Measurements from ENCODE around the gene FNDC5.

Gene FNDC5

GRCh38 chr1:32897082-32898049, 26.7 kb upstream of the FNDC5 start:
- Histone ChIP-seq H3K4me1 (ENCODE audit: control insufficient read depth in 1 of 2, insufficient read depth in 2 of 2, low read length in 2 of 2) (peaks cover 5 to 13% of the 10 kb centered on the region in 2 donors), H3K27ac (ENCODE audit: low read depth, low read length) (no peak overlapping the region), H3K9me3 (ENCODE audit: control insufficient read depth in 1 of 2, low read length in 2 of 2) (no peaks in the 10 kb centered on the region), H3K36me3 (ENCODE audit: control insufficient read depth in 1 of 2, insufficient read depth in 2 of 2, low read length in 2 of 2) (peaks cover 11 to 36% of the 10 kb centered on the region in 2 donors), H3K4me3 (ENCODE audit: low read depth in 1 of 2, low read length in 2 of 2) (no peak overlapping the region), H3K27me3 (ENCODE audit: control insufficient read depth in 1 of 2, insufficient read depth in 2 of 2, low read length in 2 of 2) (peaks cover 0 to 4% of the 10 kb centered on the region in 2 donors), H3K9ac (ENCODE audit: low read depth in 1 of 2, low read length in 2 of 2) (no peak overlapping the region)

- H3K27me3 ChIP-seq (ENCODE audit: control insufficient read depth in 1 of 2, insufficient read depth in 2 of 2, low read length in 2 of 2) = peaks cover 6 to 8% of the 10 kb centered on the region in 2 donors
- no peak overlapping the region for H3K27ac ChIP-seq (ENCODE audit: low read depth, low read length)
- peaks cover 11 to 36% of the 10 kb centered on the region in 2 donors for H3K36me3 ChIP-seq (ENCODE audit: control insufficient read depth in 1 of 2, insufficient read depth in 2 of 2, low read length in 2 of 2)
- H3K4me3 ChIP-seq (ENCODE audit: low read depth in 1 of 2, low read length in 2 of 2) = no peak overlapping the region
- no peak overlapping the region for H3K9ac ChIP-seq (ENCODE audit: low read depth in 1 of 2, low read length in 2 of 2)
- H3K9me3 ChIP-seq (ENCODE audit: control insufficient read depth in 1 of 2, low read length in 2 of 2) = no peaks in the 10 kb centered on the region
- peaks cover 5 to 11% of the 10 kb centered on the region in 2 donors for H3K4me1 ChIP-seq (ENCODE audit: control insufficient read depth in 1 of 2, insufficient read depth in 2 of 2, low read length in 2 of 2)
Measured at GRCh38 chr1:32896451-32896850, 25.7 kb upstream of the FNDC5 start.

- no peak overlapping the region for H3K9ac ChIP-seq (ENCODE audit: low read depth in 1 of 2, low read length in 2 of 2)
- no peak overlapping the region for H3K27ac ChIP-seq (ENCODE audit: low read depth, low read length)
- peaks cover 11 to 36% of the 10 kb centered on the region in 2 donors for H3K36me3 ChIP-seq (ENCODE audit: control insufficient read depth in 1 of 2, insufficient read depth in 2 of 2, low read length in 2 of 2)
- H3K4me3 ChIP-seq (ENCODE audit: low read depth in 1 of 2, low read length in 2 of 2) = no peak overlapping the region
- peaks cover 5 to 7% of the 10 kb centered on the region in 2 donors for H3K4me1 ChIP-seq (ENCODE audit: control insufficient read depth in 1 of 2, insufficient read depth in 2 of 2, low read length in 2 of 2)
- no peaks in the 10 kb centered on the region for H3K9me3 ChIP-seq (ENCODE audit: control insufficient read depth in 1 of 2, low read length in 2 of 2)
- H3K27me3 ChIP-seq (ENCODE audit: control insufficient read depth in 1 of 2, insufficient read depth in 2 of 2, low read length in 2 of 2) = peaks cover 6 to 12% of the 10 kb centered on the region in 2 donors
Measured at GRCh38 chr1:32895325-32896215, 24.9 kb upstream of the FNDC5 start.

GRCh38 chr1:32894681-32895080, 24.0 kb upstream of the FNDC5 start:
- Histone ChIP-seq H3K36me3 (ENCODE audit: control insufficient read depth in 1 of 2, insufficient read depth in 2 of 2, low read length in 2 of 2) (peaks cover 11 to 36% of the 10 kb centered on the region in 2 donors), H3K9ac (ENCODE audit: low read depth in 1 of 2, low read length in 2 of 2) (no peak overlapping the region), H3K4me3 (ENCODE audit: low read depth in 1 of 2, low read length in 2 of 2) (no peak overlapping the region), H3K4me1 (ENCODE audit: control insufficient read depth in 1 of 2, insufficient read depth in 2 of 2, low read length in 2 of 2) (peaks cover 4 to 5% of the 10 kb centered on the region in 2 donors), H3K9me3 (ENCODE audit: control insufficient read depth in 1 of 2, low read length in 2 of 2) (no peaks in the 10 kb centered on the region), H3K27ac (ENCODE audit: low read depth, low read length) (no peak overlapping the region), H3K27me3 (ENCODE audit: control insufficient read depth in 1 of 2, insufficient read depth in 2 of 2, low read length in 2 of 2) (peaks cover 6 to 12% of the 10 kb centered on the region in 2 donors)

- Histone ChIP-seq H3K36me3 (ENCODE audit: control insufficient read depth in 1 of 2, insufficient read depth in 2 of 2, low read length in 2 of 2) (peaks cover 11 to 36% of the 10 kb centered on the region in 2 donors), H3K4me1 (ENCODE audit: control insufficient read depth in 1 of 2, insufficient read depth in 2 of 2, low read length in 2 of 2) (peaks cover 4 to 5% of the 10 kb centered on the region in 2 donors), H3K27me3 (ENCODE audit: control insufficient read depth in 1 of 2, insufficient read depth in 2 of 2, low read length in 2 of 2) (peaks cover 6 to 12% of the 10 kb centered on the region in 2 donors), H3K27ac (ENCODE audit: low read depth, low read length) (no peak overlapping the region), H3K9me3 (ENCODE audit: control insufficient read depth in 1 of 2, low read length in 2 of 2) (no peaks in the 10 kb centered on the region), H3K9ac (ENCODE audit: low read depth in 1 of 2, low read length in 2 of 2) (no peak overlapping the region), H3K4me3 (ENCODE audit: low read depth in 1 of 2, low read length in 2 of 2) (peak overlapping the region in 1 of 2 donors; percentile 54)
Measured at GRCh38 chr1:32894019-32894600, 23.4 kb upstream of the FNDC5 start.

GRCh38 chr1:32893198-32894018, 22.7 kb upstream of the FNDC5 start:
- Histone ChIP-seq H3K4me3 (ENCODE audit: low read depth in 1 of 2, low read length in 2 of 2) (peak overlapping the region; percentile 54 to 55), H3K27ac (ENCODE audit: low read depth, low read length) (no peak overlapping the region), H3K9me3 (ENCODE audit: control insufficient read depth in 1 of 2, low read length in 2 of 2) (no peaks in the 10 kb centered on the region), H3K27me3 (ENCODE audit: control insufficient read depth in 1 of 2, insufficient read depth in 2 of 2, low read length in 2 of 2) (peaks cover 9 to 12% of the 10 kb centered on the region in 2 donors), H3K36me3 (ENCODE audit: control insufficient read depth in 1 of 2, insufficient read depth in 2 of 2, low read length in 2 of 2) (peaks cover 7 to 30% of the 10 kb centered on the region in 2 donors), H3K4me1 (ENCODE audit: control insufficient read depth in 1 of 2, insufficient read depth in 2 of 2, low read length in 2 of 2) (peaks cover 4 to 5% of the 10 kb centered on the region in 2 donors), H3K9ac (ENCODE audit: low read depth in 1 of 2, low read length in 2 of 2) (peak overlapping the region; percentile 25 to 38)

- H3K27ac ChIP-seq (ENCODE audit: low read depth, low read length) = no peak overlapping the region
- H3K27me3 ChIP-seq (ENCODE audit: control insufficient read depth in 1 of 2, insufficient read depth in 2 of 2, low read length in 2 of 2) = peaks cover 12 to 16% of the 10 kb centered on the region in 2 donors
- peaks cover 1 to 23% of the 10 kb centered on the region in 2 donors for H3K36me3 ChIP-seq (ENCODE audit: control insufficient read depth in 1 of 2, insufficient read depth in 2 of 2, low read length in 2 of 2)
- no peaks in the 10 kb centered on the region for H3K9me3 ChIP-seq (ENCODE audit: control insufficient read depth in 1 of 2, low read length in 2 of 2)
- peak overlapping the region in 1 of 2 donors; percentile 25 for H3K9ac ChIP-seq (ENCODE audit: low read depth in 1 of 2, low read length in 2 of 2)
- peak overlapping the region; percentile 54 to 55 for H3K4me3 ChIP-seq (ENCODE audit: low read depth in 1 of 2, low read length in 2 of 2)
- H3K4me1 ChIP-seq (ENCODE audit: control insufficient read depth in 1 of 2, insufficient read depth in 2 of 2, low read length in 2 of 2) = peaks cover 4 to 5% of the 10 kb centered on the region in 2 donors
Measured at GRCh38 chr1:32892368-32893197, 21.9 kb upstream of the FNDC5 start.

GRCh38 chr1:32891630-32892029, 20.9 kb upstream of the FNDC5 start:
- Histone ChIP-seq H3K9me3 (ENCODE audit: control insufficient read depth in 1 of 2, low read length in 2 of 2) (no peaks in the 10 kb centered on the region), H3K4me3 (ENCODE audit: low read depth in 1 of 2, low read length in 2 of 2) (no peak overlapping the region), H3K27me3 (ENCODE audit: control insufficient read depth in 1 of 2, insufficient read depth in 2 of 2, low read length in 2 of 2) (peaks cover 20 to 25% of the 10 kb centered on the region in 2 donors), H3K4me1 (ENCODE audit: control insufficient read depth in 1 of 2, insufficient read depth in 2 of 2, low read length in 2 of 2) (peaks cover 4 to 5% of the 10 kb centered on the region in 2 donors), H3K9ac (ENCODE audit: low read depth in 1 of 2, low read length in 2 of 2) (no peak overlapping the region), H3K36me3 (ENCODE audit: control insufficient read depth in 1 of 2, insufficient read depth in 2 of 2, low read length in 2 of 2) (peaks cover 0 to 16% of the 10 kb centered on the region in 2 donors), H3K27ac (ENCODE audit: low read depth, low read length) (no peak overlapping the region)

Measured in duodenal mucosa (tissue), 2 donors.